HG02623 (cell line): ENCODE data around the gene CNTN4.
"Not testable (repeated sequence)": the region's sequence is repeated elsewhere in the genome, so short reads cannot be mapped to it uniquely, and the experiment has no call there.

Experiments
- ATAC-seq: cut with Tn5 transposase; IDR thresholded peaks from one replicate; pipeline ENCODE4 v1.9.1; 2021; ENCODE audit warnings: moderate library complexity; ENCODE audit not compliant: unreplicated experiment

The CNTN4 gene

GRCh38 chr3:2771741-2772140 lies 673.1 kb downstream of the CNTN4 start:
- ATAC-seq, result no peak

- ATAC-seq, result no peak
Observed at GRCh38 chr3:2772803-2773202, 674.1 kb downstream of the CNTN4 start.

GRCh38 chr3:2774481-2775249 lies 676.0 kb downstream of the CNTN4 start:
- ATAC-seq, result no peak

GRCh38 chr3:2783261-2783660 lies 684.6 kb downstream of the CNTN4 start:
- no peak for ATAC-seq

- ATAC-seq, result no peak
Observed at GRCh38 chr3:2784627-2785026, 686.0 kb downstream of the CNTN4 start.

GRCh38 chr3:2790266-2790815 lies 691.7 kb downstream of the CNTN4 start:
- ATAC-seq, result no peak

GRCh38 chr3:2792432-2792831 lies 693.8 kb downstream of the CNTN4 start:
- ATAC-seq, result no peak

- no peak for ATAC-seq
Observed at GRCh38 chr3:2793987-2794386, 695.3 kb downstream of the CNTN4 start.

GRCh38 chr3:2802429-2802828 lies 703.8 kb downstream of the CNTN4 start:
- no peak for ATAC-seq

- ATAC-seq, result no peak
Observed at GRCh38 chr3:2807514-2807913, 708.8 kb downstream of the CNTN4 start.

GRCh38 chr3:2810723-2811122 lies 712.1 kb downstream of the CNTN4 start:
- ATAC-seq, result no peak

- ATAC-seq, result no peak
Observed at GRCh38 chr3:2819571-2819970, 720.9 kb downstream of the CNTN4 start.

- ATAC-seq, result not testable (repeated sequence)
Observed at GRCh38 chr3:2820982-2821381, 722.3 kb downstream of the CNTN4 start.

GRCh38 chr3:2822611-2823010 lies 723.9 kb downstream of the CNTN4 start:
- ATAC-seq, result no peak

GRCh38 chr3:2823031-2823430 lies 724.4 kb downstream of the CNTN4 start:
- no peak for ATAC-seq

- no peak for ATAC-seq
Observed at GRCh38 chr3:2823437-2824211, 725.0 kb downstream of the CNTN4 start.

- no peak for ATAC-seq
Observed at GRCh38 chr3:2826036-2826435, 727.4 kb downstream of the CNTN4 start.

- no peak for ATAC-seq
Observed at GRCh38 chr3:2826453-2826852, 727.8 kb downstream of the CNTN4 start.

- ATAC-seq, result no peak
Observed at GRCh38 chr3:2837239-2837638, 738.6 kb downstream of the CNTN4 start.

- ATAC-seq, result no peak
Observed at GRCh38 chr3:2837910-2838309, 739.2 kb downstream of the CNTN4 start.

- ATAC-seq, result no peak
Observed at GRCh38 chr3:2838546-2839157, 740.0 kb downstream of the CNTN4 start.

- no peak for ATAC-seq
Observed at GRCh38 chr3:2839876-2840275, 741.2 kb downstream of the CNTN4 start.
